ENCODE results near the gene CPHXL2.

Gene CPHXL2

DNA sequence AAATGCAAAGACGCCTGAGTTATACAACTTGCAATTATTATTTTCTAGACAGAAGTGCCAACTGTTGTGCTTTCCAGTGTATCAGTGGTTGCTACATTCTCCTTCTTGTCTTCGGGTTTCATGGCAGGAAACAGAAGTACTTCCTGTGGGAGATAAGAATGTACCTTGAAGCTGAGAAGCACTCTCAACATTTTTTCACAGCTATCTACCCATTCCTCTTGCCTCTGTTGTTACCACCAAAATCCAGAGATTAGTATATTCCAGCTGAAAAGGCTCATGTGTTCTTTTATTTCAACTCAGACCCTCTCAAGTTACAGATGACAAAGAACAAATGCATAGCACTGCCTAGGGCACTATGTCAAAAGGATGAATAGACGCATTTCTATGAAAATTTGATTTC is 49.0 kb downstream of the CPHXL2 start:
- Histone ChIP-seq H3K9me3 (ENCODE audit: control insufficient read depth in 5 of 5, low read length in 5 of 5) (no peaks in the 10 kb centered on the region), H3K4me1 (ENCODE audit: control insufficient read depth in 5 of 5, insufficient read depth in 5 of 5, low read length in 5 of 5) (peaks cover 0 to 12% (median 4%) of the 10 kb centered on the region in 5 donors), H3K27ac (ENCODE audit: low read depth, low read length) (no peak overlapping the region), H3K27me3 (ENCODE audit: control insufficient read depth in 5 of 5, insufficient read depth in 4 of 5, low read length in 5 of 5) (no peaks in the 10 kb centered on the region), H3K36me3 (ENCODE audit: control insufficient read depth in 5 of 5, insufficient read depth in 5 of 5, low read length in 5 of 5) (peaks cover 26 to 72% (median 69%) of the 10 kb centered on the region in 5 donors), H3K9ac (ENCODE audit: low read length in 5 of 5) (no peak overlapping the region), H3K4me3 (ENCODE audit: low read depth in 1 of 5, low read length in 5 of 5) (no peak overlapping the region)

GRCh38 chr16:75626806-75627205 is 50.0 kb downstream of the CPHXL2 start:
- Histone ChIP-seq H3K9me3 (ENCODE audit: control insufficient read depth in 5 of 5, low read length in 5 of 5) (no peaks in the 10 kb centered on the region), H3K27me3 (ENCODE audit: control insufficient read depth in 5 of 5, insufficient read depth in 4 of 5, low read length in 5 of 5) (no peaks in the 10 kb centered on the region), H3K27ac (ENCODE audit: low read depth, low read length) (no peak overlapping the region), H3K36me3 (ENCODE audit: control insufficient read depth in 5 of 5, insufficient read depth in 5 of 5, low read length in 5 of 5) (peaks cover 22 to 63% (median 60%) of the 10 kb centered on the region in 5 donors), H3K4me3 (ENCODE audit: low read depth in 1 of 5, low read length in 5 of 5) (no peak overlapping the region), H3K9ac (ENCODE audit: low read length in 5 of 5) (no peak overlapping the region), H3K4me1 (ENCODE audit: control insufficient read depth in 5 of 5, insufficient read depth in 5 of 5, low read length in 5 of 5) (peaks cover 5 to 21% (median 13%) of the 10 kb centered on the region in 5 donors)

GRCh38 chr16:75624921-75625334 is 51.9 kb downstream of the CPHXL2 start:
- Histone ChIP-seq H3K9ac (ENCODE audit: low read length in 5 of 5) (no peak overlapping the region), H3K4me3 (ENCODE audit: low read depth in 1 of 5, low read length in 5 of 5) (no peak overlapping the region), H3K9me3 (ENCODE audit: control insufficient read depth in 5 of 5, low read length in 5 of 5) (no peaks in the 10 kb centered on the region), H3K27ac (ENCODE audit: low read depth, low read length) (no peak overlapping the region), H3K4me1 (ENCODE audit: control insufficient read depth in 5 of 5, insufficient read depth in 5 of 5, low read length in 5 of 5) (peaks cover 8 to 30% (median 27%) of the 10 kb centered on the region in 5 donors), H3K27me3 (ENCODE audit: control insufficient read depth in 5 of 5, insufficient read depth in 4 of 5, low read length in 5 of 5) (no peaks in the 10 kb centered on the region), H3K36me3 (ENCODE audit: control insufficient read depth in 5 of 5, insufficient read depth in 5 of 5, low read length in 5 of 5) (peaks cover 21 to 52% (median 48%) of the 10 kb centered on the region in 5 donors)

DNA sequence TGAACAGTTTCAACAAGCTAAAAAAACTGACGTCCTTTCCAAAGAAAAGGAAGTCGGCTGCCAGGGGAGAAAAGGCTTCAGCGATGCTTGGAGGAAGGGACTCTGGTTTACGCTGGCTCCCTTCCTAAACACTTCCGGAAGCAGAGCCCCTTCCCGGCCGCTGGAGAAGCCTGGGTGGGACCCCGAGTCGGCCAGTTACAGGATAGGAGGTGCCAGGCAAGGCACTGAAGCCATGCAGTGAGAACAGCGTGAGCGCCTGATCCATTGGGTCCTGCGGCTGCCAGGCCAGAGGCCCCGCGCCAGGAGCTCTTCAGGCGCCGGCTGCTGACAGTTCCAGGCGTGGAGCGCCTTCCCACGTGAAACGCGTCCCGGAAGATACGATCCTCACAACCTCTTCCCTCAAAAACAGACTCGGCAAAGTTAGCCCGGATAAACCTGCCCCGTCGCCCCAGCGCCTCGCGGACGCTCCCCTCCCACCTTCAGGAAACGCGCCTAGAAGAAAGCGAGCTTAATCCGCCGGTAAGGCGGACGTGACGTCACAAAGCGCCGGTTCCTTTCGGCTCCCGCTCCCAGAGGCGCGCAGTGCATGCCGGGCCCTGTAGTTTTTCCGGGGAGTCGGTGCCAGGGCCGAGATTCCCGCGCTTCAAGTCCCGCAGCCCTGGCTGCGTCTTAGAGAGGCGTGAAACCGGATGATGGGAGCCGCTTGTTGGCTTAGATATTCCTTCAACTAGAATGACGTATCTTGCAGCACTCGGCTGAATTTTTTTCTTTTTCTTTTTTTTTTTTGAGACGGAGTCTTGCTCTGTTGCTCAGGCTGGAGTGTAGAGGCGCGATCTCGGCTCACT is 53.8 kb downstream of the CPHXL2 start, which contains the start of gene ADAT1:
Gene ADAT1, minus strand, starts transcription at position 521 of the 845 bp plus-strand sequence. CDS start 2,482 bp downstream, outside the sequence.
- peaks cover 19 to 50% (median 36%) of the 10 kb centered on the region in 5 donors for H3K36me3 ChIP-seq (ENCODE audit: control insufficient read depth in 5 of 5, insufficient read depth in 5 of 5, low read length in 5 of 5)
- peak within 1 kb of the TSS; percentile 30 to 93 (median 84) for H3K9ac ChIP-seq (ENCODE audit: low read length in 5 of 5)
- peak within 1 kb of the TSS; percentile 91 for H3K27ac ChIP-seq (ENCODE audit: low read depth, low read length)

GRCh38 chr16:75621170-75621477 is 55.7 kb downstream of the CPHXL2 start:
- Histone ChIP-seq H3K9me3 (ENCODE audit: control insufficient read depth in 5 of 5, low read length in 5 of 5) (no peaks in the 10 kb centered on the region), H3K36me3 (ENCODE audit: control insufficient read depth in 5 of 5, insufficient read depth in 5 of 5, low read length in 5 of 5) (peaks cover 19 to 49% (median 36%) of the 10 kb centered on the region in 5 donors), H3K9ac (ENCODE audit: low read length in 5 of 5) (peak overlapping the region in 2 of 5 donors; percentile 10 to 30), H3K4me1 (ENCODE audit: control insufficient read depth in 5 of 5, insufficient read depth in 5 of 5, low read length in 5 of 5) (peaks cover 8 to 29% (median 18%) of the 10 kb centered on the region in 5 donors), H3K4me3 (ENCODE audit: low read depth in 1 of 5, low read length in 5 of 5) (no peak overlapping the region), H3K27me3 (ENCODE audit: control insufficient read depth in 5 of 5, insufficient read depth in 4 of 5, low read length in 5 of 5) (no peaks in the 10 kb centered on the region), H3K27ac (ENCODE audit: low read depth, low read length) (no peak overlapping the region)

More for the DNA sequence above, 53.8 kb downstream of the CPHXL2 start, which contains the start of gene ADAT1:
- Histone ChIP-seq H3K9me3 (ENCODE audit: control insufficient read depth in 5 of 5, low read length in 5 of 5) (no peaks in the 10 kb centered on the region), H3K27me3 (ENCODE audit: control insufficient read depth in 5 of 5, insufficient read depth in 4 of 5, low read length in 5 of 5) (no peaks in the 10 kb centered on the region), H3K4me3 (ENCODE audit: low read depth in 1 of 5, low read length in 5 of 5) (peak within 1 kb of the TSS; percentile 73 to 90 (median 79)), H3K4me1 (ENCODE audit: control insufficient read depth in 5 of 5, insufficient read depth in 5 of 5, low read length in 5 of 5) (peaks cover 8 to 29% (median 22%) of the 10 kb centered on the region in 5 donors)

DNA sequence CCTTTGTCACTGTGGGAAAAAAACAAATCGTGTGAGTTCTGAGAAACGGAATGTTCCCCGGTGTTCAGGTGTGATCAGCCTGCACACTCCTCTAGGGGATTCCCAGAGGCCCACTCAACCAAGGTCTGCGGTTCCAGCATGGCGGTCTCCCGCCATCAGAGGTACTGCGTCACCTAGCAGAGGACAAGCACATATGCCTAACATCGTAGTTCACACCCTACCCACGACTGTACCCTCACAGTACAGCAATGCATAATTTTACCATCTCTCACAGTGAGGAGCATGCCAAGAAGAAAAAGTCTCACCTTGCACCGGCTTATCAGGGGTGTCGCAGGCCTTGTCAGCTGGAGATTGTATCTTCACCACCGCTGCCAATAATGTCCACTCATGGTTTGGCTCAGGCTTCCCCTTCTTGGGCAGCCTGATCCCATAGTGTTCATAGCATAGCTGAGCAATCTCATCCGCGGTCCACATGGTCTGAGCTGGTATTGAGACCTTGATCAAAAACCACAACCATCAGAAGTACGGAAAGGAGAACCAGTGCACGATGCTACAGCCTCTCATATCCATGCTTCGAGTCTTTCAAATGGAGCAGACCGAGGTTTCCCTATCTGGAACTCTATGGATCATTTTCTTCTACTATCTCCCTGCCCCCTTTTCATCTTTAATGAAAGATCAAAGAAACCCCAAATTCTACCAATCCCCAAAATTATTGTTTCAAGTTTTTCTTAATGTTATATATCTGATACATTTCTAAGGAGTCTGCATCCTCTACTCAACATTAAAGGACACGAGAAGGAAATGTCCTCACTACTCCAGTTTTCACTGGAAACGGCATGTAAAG is 56.3 kb downstream of the CPHXL2 start:
- Histone ChIP-seq H3K36me3 (ENCODE audit: control insufficient read depth in 5 of 5, insufficient read depth in 5 of 5, low read length in 5 of 5) (peaks cover 17 to 49% (median 35%) of the 10 kb centered on the region in 5 donors), H3K9ac (ENCODE audit: low read length in 5 of 5) (peak overlapping the region in 1 of 5 donors; percentile 10), H3K27me3 (ENCODE audit: control insufficient read depth in 5 of 5, insufficient read depth in 4 of 5, low read length in 5 of 5) (no peaks in the 10 kb centered on the region), H3K27ac (ENCODE audit: low read depth, low read length) (no peak overlapping the region), H3K4me1 (ENCODE audit: control insufficient read depth in 5 of 5, insufficient read depth in 5 of 5, low read length in 5 of 5) (peaks cover 8 to 29% (median 18%) of the 10 kb centered on the region in 5 donors), H3K4me3 (ENCODE audit: low read depth in 1 of 5, low read length in 5 of 5) (no peak overlapping the region), H3K9me3 (ENCODE audit: control insufficient read depth in 5 of 5, low read length in 5 of 5) (no peaks in the 10 kb centered on the region)

- H3K9ac ChIP-seq (ENCODE audit: low read length in 5 of 5): no peak overlapping the region
- no peak overlapping the region for H3K4me3 ChIP-seq (ENCODE audit: low read depth in 1 of 5, low read length in 5 of 5)
- H3K4me1 ChIP-seq (ENCODE audit: control insufficient read depth in 5 of 5, insufficient read depth in 5 of 5, low read length in 5 of 5): peaks cover 8 to 29% (median 18%) of the 10 kb centered on the region in 5 donors
- no peaks in the 10 kb centered on the region for H3K9me3 ChIP-seq (ENCODE audit: control insufficient read depth in 5 of 5, low read length in 5 of 5)
- H3K27ac ChIP-seq (ENCODE audit: low read depth, low read length): no peak overlapping the region
- no peaks in the 10 kb centered on the region for H3K27me3 ChIP-seq (ENCODE audit: control insufficient read depth in 5 of 5, insufficient read depth in 4 of 5, low read length in 5 of 5)
- H3K36me3 ChIP-seq (ENCODE audit: control insufficient read depth in 5 of 5, insufficient read depth in 5 of 5, low read length in 5 of 5): peaks cover 20 to 57% (median 43%) of the 10 kb centered on the region in 5 donors
Measured at GRCh38 chr16:75618780-75619179, 58.0 kb downstream of the CPHXL2 start.

- H3K9me3 ChIP-seq (ENCODE audit: control insufficient read depth in 5 of 5, low read length in 5 of 5): no peaks in the 10 kb centered on the region
- H3K4me1 ChIP-seq (ENCODE audit: control insufficient read depth in 5 of 5, insufficient read depth in 5 of 5, low read length in 5 of 5): peaks cover 4 to 19% (median 11%) of the 10 kb centered on the region in 5 donors
- no peak overlapping the region for H3K4me3 ChIP-seq (ENCODE audit: low read depth in 1 of 5, low read length in 5 of 5)
- no peak overlapping the region for H3K27ac ChIP-seq (ENCODE audit: low read depth, low read length)
- H3K27me3 ChIP-seq (ENCODE audit: control insufficient read depth in 5 of 5, insufficient read depth in 4 of 5, low read length in 5 of 5): no peaks in the 10 kb centered on the region
- peaks cover 20 to 73% (median 55%) of the 10 kb centered on the region in 5 donors for H3K36me3 ChIP-seq (ENCODE audit: control insufficient read depth in 5 of 5, insufficient read depth in 5 of 5, low read length in 5 of 5)
- H3K9ac ChIP-seq (ENCODE audit: low read length in 5 of 5): no peak overlapping the region
Measured at GRCh38 chr16:75617121-75617520, 59.7 kb downstream of the CPHXL2 start.

- Histone ChIP-seq H3K9me3 (ENCODE audit: control insufficient read depth in 5 of 5, low read length in 5 of 5) (no peaks in the 10 kb centered on the region), H3K4me1 (ENCODE audit: control insufficient read depth in 5 of 5, insufficient read depth in 5 of 5, low read length in 5 of 5) (peaks cover 2 to 13% (median 6%) of the 10 kb centered on the region in 5 donors), H3K27me3 (ENCODE audit: control insufficient read depth in 5 of 5, insufficient read depth in 4 of 5, low read length in 5 of 5) (no peaks in the 10 kb centered on the region), H3K4me3 (ENCODE audit: low read depth in 1 of 5, low read length in 5 of 5) (no peak overlapping the region), H3K9ac (ENCODE audit: low read length in 5 of 5) (no peak overlapping the region), H3K36me3 (ENCODE audit: control insufficient read depth in 5 of 5, insufficient read depth in 5 of 5, low read length in 5 of 5) (peaks cover 20 to 76% (median 58%) of the 10 kb centered on the region in 5 donors), H3K27ac (ENCODE audit: low read depth, low read length) (no peak overlapping the region)
Measured at GRCh38 chr16:75616521-75617010, 60.2 kb downstream of the CPHXL2 start.
